GM19035 (cell line): ENCODE data around the gene TRIM63.

Experiments used
- ATAC-seq: cut with Tn5 transposase; IDR thresholded peaks from one replicate; pipeline ENCODE4 v1.9.1; 2021; ENCODE audit not compliant: unreplicated experiment

The TRIM63 gene

DNA sequence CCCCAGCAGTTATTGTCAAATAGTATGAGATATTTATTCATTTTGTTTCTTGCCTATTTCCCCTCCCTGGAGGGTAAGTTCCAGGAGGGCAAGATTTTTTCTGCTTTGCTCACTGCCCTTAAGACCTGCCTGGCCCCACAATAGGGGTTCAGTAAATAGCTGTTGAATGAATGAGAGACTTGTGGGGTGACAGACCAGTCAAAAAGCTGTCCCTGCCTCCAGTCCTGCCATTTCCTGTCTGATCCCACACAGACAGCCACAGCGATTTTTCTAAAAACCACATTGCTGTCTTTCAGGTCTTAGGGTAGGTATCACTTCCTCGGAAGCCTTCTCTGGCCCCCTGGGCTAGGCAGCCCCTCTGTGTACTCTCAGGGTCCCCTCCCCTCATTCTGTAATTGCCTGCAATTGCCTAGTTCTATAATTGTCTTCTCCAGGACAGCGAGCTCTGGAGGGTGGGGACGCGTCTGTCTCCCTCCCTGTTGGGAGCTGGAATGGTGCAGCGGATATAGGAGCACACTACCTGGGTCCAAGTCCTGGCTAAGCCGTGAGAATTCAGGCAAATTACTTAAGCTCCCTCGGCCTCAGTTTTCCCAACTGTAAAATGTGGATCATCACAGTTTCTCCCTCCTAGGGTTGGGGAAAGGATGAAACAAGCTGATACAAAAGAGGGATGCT, 47.7 kb downstream of the TRIM63 start:
- ATAC-seq = no peak

DNA sequence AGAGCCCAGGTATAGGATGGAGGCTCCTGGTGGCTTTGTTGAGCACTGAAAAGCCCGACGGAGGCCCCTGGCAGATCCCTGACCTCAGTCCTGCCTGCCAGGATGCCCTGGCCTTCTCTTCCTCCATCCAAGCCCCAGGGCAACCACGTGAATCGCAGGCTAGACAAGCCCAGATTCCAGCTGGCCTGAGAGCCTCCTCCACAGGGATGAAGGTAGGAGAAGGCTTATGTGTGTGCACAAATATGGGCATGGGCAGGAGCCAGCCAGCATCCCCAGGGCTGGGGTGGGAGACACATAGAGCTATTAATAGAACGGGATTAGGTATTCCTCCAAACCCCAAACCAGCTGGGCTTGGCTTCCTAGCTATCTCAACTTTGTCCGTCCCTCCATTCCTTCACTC, 49.8 kb downstream of the TRIM63 start:
- no peak for ATAC-seq

DNA sequence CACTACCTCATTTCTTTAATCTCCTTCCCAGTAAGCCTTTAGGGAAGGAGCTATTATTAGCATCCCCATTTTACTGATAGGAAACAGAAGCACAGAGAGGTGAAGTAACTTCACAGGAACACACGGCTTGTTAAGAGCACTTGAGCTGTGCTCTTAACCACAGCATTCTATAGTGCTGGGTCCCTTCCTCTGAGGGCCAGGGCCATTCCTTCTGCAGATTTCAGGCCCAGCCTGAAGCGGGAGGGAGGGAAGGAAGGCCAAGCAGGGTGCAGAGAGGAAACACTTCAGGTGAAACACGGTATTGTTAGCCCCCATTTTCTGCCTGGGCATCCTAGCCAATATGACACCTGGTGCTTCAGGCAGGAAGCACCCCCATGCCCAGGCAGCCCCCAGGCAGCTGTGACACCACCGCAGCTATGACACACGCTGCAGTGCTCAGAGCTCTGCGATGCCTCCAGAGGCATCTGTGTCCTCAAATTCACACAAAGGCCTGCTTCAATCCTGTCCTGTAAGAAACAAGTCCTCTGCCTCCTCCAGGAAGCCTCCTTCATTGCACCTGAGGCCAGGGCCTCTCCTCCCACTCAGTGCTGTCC, 50.4 kb downstream of the TRIM63 start:
- no peak for ATAC-seq

DNA sequence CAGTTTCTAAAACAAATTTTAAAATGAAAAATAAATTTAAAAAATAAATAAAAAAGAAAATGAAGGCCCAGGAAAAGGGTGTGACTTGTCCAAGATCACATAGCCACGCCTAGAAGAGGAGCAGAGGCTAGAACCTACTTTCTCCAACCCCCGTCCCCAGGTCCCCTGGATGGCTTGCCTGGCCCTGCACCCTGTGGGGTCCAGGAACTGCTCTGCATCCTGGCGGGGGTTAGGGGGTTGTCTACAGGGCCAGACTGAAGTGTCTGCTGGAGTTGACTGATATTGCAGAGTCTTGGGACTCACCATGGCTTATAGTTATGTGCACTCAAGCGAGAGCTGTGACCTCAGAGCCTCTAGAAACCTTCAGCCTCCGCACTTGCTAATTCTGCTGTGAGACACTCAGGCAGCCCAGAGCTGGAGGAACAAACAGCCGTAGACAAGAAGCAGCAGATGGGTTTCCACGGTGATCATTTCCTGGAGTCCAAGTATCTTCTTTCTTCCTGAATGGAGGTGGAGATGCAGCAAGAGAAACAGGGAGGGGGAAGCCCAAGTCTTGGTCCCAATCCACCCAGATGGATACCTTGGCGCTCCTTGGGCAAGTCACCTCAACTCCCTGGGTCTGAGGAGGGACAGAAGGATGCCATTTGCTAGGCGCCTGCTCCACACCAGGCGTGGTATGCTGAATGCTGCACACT, 51.0 kb downstream of the TRIM63 start:
- no peak for ATAC-seq

DNA sequence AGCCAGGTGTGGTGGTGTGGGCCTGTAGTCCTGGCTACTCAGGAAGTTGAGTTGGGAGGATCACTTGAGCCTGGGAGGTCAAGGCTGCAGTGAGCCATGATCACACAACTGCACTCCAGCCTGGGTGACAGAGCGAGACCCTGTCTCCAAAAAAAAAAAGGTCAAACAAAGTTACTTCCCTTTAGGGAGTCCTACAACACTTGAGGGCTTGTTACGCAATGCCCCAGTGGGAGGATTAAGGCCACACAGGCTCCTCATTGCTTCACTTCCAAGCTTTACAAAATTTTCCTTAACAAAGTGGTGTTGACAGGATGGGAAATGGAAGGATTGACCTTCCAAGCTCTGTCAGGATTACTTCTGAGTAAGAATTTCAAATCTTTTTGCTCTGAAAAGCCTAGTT, 52.1 kb downstream of the TRIM63 start:
- no peak for ATAC-seq

DNA sequence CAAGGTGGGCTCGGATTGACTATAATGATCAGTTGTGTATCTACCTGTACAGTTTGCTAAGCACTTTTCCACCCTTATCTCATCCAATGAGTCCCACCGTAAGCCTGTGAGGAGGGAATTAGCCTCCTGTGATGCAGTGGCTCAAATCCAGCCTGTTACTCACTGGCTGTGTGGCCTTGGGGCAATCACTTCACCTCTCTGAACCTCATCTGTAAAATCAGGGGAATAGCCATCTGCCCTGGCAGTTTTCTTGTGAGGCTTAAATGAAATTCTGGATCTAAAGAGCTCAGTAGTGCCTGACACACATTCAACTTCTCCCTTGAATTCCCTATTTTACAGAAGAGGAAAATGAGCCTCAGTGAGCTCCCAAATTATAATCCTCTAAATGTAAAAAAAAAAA, 53.3 kb downstream of the TRIM63 start:
- no peak for ATAC-seq

DNA sequence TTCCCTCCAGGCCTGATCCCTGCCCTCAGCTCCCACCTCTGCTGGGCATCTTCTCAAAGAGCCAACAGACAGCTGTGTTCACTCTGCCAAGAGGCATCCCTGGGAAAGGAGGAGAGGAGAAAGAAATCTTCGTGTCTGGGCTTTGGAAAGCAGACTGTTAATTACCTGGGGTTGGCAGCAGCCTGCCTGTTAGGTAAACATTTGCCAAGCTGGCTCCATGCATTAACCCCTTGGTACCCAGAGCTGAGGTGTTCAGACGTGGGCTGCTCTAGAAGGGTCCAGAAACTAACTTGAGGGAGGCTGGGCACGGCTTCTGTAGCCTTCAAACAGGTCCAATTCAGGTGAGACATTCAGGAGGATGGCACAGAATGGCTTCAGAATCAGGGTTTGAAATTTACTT, 54.6 kb downstream of the TRIM63 start:
- ATAC-seq = no peak

DNA sequence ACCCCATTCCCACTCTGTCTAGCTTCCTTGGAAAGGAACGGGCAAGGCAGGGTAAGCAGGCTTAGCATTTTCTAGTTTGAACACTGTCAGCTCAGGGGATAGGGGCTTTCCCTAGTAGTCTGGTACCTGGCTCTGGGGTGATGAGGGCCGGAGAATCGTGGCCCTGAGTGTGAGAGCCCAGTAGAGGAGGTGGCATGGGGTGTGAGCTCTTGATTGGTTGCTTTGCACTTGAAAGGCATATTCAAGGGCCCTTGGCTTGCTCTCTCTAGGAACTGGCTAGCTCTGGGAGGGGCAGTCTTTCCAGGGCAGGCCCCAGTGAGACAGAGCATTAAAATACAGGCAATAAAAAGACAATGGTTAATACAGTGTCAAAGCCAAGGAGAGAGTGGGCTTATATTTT, 56.6 kb downstream of the TRIM63 start:
- no peak for ATAC-seq

DNA sequence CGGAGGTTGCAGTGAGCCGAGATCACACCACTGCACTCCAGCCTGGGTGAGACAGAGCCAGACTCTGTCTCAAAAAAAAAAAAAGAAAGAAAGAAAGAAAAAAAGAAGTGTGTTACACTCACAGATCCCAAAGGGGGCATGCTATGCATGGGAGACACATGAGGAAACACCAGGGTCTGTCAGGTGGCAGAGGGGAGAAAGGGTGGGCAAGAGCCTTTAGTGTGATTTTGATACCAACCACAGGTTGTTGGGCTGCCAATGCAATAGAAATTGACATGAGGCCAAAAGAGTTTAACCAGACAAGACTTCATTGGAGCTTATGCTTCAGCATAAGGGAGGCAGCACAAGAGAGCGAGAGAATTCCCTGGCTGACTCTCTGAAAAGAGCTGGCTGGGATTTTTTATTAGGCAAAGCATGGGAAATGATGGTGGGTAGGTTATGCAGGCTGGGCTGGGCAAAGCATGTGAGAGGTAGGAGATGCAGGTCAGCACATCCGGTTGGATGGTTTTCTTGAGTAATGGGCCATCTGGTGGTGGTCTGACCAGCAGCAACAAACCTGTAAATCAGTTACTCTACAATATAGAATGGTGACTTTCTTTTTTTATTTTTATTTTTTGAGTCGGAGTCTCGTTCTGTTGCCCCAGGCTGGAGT, 57.5 kb downstream of the TRIM63 start:
- ATAC-seq = no peak

DNA sequence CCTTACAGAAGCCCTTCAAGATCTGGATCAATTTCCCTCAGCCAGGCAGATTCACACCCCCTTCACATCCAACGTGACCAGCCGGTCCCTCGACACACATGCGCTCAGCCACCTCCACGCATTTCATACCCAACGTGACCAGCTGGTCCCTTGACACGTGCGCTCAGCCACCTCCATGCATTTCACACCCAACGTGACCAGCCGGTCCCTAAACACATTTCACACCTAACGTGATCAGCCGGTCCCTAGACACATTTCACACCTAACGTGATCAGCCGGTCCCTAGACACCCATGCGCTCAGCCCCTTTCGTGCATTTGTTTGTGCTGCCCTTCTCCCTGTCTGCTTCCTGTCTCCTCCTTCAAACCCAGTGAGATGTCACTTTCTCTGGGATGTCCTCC, 60.7 kb downstream of the TRIM63 start:
- ATAC-seq = no peak

DNA sequence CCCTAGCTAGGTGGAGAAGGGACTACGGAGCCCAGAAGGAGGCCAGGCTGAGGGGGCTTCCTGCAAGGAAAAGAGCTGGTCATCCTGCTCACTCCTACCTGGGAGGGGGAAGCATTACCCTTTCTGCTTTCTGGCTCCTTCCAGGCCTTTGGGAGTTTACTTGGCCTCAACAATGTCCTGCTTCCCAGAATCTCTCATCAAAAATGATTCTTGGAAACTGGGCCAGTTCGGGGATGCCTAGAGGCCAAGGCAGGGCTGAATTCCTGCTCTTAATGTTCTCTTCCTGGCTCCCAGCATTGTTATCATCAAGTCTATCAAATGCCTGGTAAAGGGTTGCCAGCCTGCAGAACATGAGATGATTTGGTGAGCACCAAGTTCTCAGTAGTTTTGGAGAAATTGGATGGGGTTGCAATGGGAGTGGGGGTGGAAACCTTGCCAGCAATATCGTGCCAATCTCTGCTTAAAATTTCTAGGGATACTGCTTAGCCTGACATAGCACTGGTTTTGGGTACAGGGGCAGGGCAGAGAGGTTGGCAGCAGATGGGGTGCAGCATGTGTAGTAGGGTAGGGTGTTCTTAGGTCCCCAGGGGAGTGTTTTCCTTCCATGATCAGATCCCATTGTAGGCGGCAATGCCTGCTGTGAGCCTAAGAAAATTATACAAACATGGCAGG, 61.9 kb downstream of the TRIM63 start:
- ATAC-seq = no peak

DNA sequence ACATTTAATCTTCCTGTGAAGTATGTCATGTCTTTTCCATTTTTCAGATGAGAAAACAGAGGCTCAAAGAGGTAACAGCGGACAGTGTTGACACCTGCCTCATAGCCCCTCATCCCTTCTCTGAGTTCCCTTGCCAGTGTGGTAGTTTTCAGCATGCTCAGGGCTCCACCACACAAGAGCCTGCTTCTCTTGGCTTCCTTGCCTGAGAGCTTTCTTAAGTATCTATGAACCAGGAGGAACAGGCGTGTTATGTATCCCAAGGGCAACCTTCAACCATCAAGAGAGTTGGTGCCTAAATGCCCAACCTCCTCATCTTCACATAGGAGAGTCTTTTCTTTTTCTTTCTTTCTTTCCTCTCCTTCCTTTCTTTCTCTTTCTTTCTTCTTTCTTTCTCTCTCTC, 63.7 kb downstream of the TRIM63 start:
- no peak for ATAC-seq

DNA sequence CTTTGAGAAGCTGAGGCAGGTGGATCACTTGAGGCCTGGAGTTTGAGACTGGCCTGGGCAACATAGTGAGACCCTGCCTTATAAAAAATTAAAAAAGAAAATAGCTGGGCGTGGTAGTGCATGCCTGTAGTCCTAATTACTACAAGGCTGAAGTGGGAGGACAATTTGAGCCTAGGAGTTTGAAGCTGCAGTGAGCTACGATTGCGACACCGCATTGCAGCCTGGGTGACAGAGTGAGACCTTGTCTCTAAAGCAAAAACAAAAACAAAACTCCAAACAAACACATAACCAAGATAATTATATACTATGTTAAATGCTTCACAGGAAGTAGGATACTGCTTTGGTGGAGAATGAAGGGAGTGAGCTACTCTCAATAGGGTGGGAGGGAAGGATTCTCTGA, 64.2 kb downstream of the TRIM63 start:
- no peak for ATAC-seq
